GM19025 (cell line): ENCODE measurements around the gene GPC4.

ENCODE experiments used
- ATAC-seq: cut with Tn5 transposase; IDR thresholded peaks from one replicate; pipeline ENCODE4 v1.9.1; 2021; ENCODE audit warnings: mild to moderate bottlenecking, low read depth, moderate library complexity; ENCODE audit not compliant: unreplicated experiment

Gene GPC4

DNA sequence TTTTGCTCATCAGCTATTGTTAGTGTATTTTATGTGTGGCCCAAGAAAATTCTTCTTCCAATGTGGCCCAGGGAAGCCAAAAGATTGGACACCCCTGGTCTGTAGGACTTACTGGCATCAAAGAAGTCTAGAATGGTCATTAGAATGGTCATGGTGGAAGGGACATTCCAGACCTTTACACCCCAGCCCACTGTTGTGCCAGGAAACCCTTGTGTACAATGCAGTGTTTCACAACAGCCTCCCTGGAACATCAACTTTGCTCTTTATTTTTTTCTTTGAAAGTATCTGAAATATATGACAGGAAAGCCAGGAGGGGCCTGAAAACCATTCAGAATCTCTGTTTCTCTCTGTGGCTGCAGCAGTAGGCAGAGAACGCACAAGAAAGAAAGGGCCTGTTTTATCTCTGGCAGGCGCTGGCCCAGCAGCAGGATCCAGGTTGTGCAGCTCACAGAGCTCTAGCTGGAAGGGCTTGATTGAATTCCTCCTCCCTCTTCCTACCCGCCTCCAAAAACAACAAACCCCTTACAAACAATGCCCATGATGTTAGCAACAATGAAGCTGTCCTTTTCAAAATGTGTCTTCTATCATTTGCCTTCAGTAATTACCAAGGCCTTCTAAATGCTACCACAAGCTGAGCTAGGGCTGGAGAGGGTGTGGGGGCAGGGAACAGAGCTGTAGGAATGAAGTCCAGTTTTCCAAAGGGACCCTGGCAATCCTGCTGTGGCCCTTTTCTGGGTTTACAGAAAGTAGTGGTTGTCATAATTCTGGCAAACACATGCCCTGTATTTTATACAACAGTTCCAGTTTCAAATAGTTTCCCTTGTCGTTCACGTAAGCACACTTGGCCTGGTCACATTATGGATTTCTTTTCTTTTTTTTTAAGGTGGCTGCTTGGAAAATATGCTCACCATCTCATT is 164.8 kb downstream of the GPC4 start:
- ATAC-seq, result no peak
